ENCODE measurements around the gene ITPKC. TPM values are rescaled to one million over a fixed set of nuclear protein-coding genes. Genes with fewer than 3 reads are reported as not detected.
"Not testable (repeated sequence)": the region's sequence is repeated elsewhere in the genome, so short reads cannot be mapped to it uniquely, and the experiment has no call there.

The ITPKC gene
- total RNA-seq, 1 donor from 2014 or later: 10.9 TPM

GRCh38 chr19:40780582-40780981 is 63.7 kb downstream of the ITPKC start:
- H3K4me1 Mint-ChIP-seq (ENCODE audit: unreplicated experiment): peaks cover 18% of the 10 kb centered on the region
- H3K9me3 Mint-ChIP-seq (ENCODE audit: unreplicated experiment): no peaks in the 10 kb centered on the region
- no peaks in the 10 kb centered on the region for H3K27me3 Mint-ChIP-seq (ENCODE audit: unreplicated experiment)
- H3K27ac Mint-ChIP-seq (ENCODE audit: unreplicated experiment): no peak overlapping the region
- TF ChIP-seq CTCF (IDR thresholded peaks at IDR 0.05): no peak
- peaks cover 4% of the 10 kb centered on the region for H3K36me3 Mint-ChIP-seq (ENCODE audit: unreplicated experiment)
- DNase-seq (ENCODE audit: extremely low spot score, unreplicated experiment): no peak
- no peak overlapping the region for H3K4me3 Mint-ChIP-seq (ENCODE audit: unreplicated experiment)

DNA sequence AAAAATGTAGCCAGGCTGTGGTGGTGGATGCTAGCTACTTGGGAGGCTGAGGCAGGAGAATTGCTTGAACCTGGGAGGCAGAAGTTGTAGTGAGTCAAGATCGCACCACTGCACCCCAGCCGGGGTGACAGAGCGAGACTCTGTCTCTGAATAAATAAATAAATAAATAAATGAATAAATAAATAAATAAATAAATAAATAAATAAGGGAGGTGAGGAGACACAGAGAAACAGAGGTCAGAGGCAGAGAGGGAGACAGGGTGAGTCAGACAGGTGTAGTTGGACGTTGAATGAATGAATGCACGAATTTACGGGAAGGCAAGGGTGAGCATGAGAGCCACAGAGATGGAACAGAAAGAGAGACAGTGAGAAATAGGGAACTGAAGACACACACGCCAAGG is 64.2 kb downstream of the ITPKC start:
- no peak for TF ChIP-seq CTCF (IDR thresholded peaks at IDR 0.05)
- H3K27ac Mint-ChIP-seq (ENCODE audit: unreplicated experiment): no peak overlapping the region
- no peaks in the 10 kb centered on the region for H3K27me3 Mint-ChIP-seq (ENCODE audit: unreplicated experiment)
- H3K9me3 Mint-ChIP-seq (ENCODE audit: unreplicated experiment): no peaks in the 10 kb centered on the region
- peaks cover 4% of the 10 kb centered on the region for H3K36me3 Mint-ChIP-seq (ENCODE audit: unreplicated experiment)
- H3K4me1 Mint-ChIP-seq (ENCODE audit: unreplicated experiment): peaks cover 18% of the 10 kb centered on the region
- H3K4me3 Mint-ChIP-seq (ENCODE audit: unreplicated experiment): no peak overlapping the region
- DNase-seq (ENCODE audit: extremely low spot score, unreplicated experiment): no peak

DNA sequence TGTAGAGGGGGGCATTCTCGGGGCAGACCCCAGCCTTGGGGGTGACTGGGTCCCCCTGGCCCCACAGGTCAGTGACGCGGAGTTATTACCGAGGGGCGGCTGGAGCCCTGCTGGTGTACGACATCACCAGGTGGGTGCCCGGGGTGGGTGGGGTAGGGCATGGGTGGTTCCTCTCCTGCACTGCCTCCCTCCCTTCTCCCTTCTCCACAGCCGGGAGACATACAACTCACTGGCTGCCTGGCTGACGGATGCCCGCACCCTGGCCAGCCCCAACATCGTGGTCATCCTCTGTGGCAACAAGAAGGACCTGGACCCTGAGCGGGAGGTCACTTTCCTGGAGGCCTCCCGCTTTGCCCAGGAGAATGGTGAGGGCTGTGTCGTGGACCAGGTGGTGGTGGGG is 66.8 kb downstream of the ITPKC start:
- Mint-ChIP-seq H3K27me3 (ENCODE audit: unreplicated experiment) (no peaks in the 10 kb centered on the region), H3K4me3 (ENCODE audit: unreplicated experiment) (no peak overlapping the region), H3K27ac (ENCODE audit: unreplicated experiment) (no peak overlapping the region), H3K36me3 (ENCODE audit: unreplicated experiment) (peaks cover 7% of the 10 kb centered on the region), H3K9me3 (ENCODE audit: unreplicated experiment) (no peaks in the 10 kb centered on the region), H3K4me1 (ENCODE audit: unreplicated experiment) (peaks cover 6% of the 10 kb centered on the region)
- no peak for TF ChIP-seq CTCF (IDR thresholded peaks at IDR 0.05)
- no peak for DNase-seq (ENCODE audit: extremely low spot score, unreplicated experiment)

- not testable (repeated sequence) for H3K4me3 Mint-ChIP-seq (ENCODE audit: unreplicated experiment); H3K27me3 Mint-ChIP-seq (ENCODE audit: unreplicated experiment); H3K9me3 Mint-ChIP-seq (ENCODE audit: unreplicated experiment); H3K27ac Mint-ChIP-seq (ENCODE audit: unreplicated experiment); H3K36me3 Mint-ChIP-seq (ENCODE audit: unreplicated experiment); H3K4me1 Mint-ChIP-seq (ENCODE audit: unreplicated experiment); DNase-seq (ENCODE audit: extremely low spot score, unreplicated experiment)
Observed at GRCh38 chr19:40784146-40784545, 67.2 kb downstream of the ITPKC start.

- no peaks in the 10 kb centered on the region for H3K9me3 Mint-ChIP-seq (ENCODE audit: unreplicated experiment)
- H3K4me1 Mint-ChIP-seq (ENCODE audit: unreplicated experiment): no peaks in the 10 kb centered on the region
- peaks cover 10% of the 10 kb centered on the region for H3K36me3 Mint-ChIP-seq (ENCODE audit: unreplicated experiment)
- no peak for TF ChIP-seq CTCF (IDR thresholded peaks at IDR 0.05)
- H3K27me3 Mint-ChIP-seq (ENCODE audit: unreplicated experiment): no peaks in the 10 kb centered on the region
- no peak overlapping the region for H3K27ac Mint-ChIP-seq (ENCODE audit: unreplicated experiment)
- no peak for DNase-seq (ENCODE audit: extremely low spot score, unreplicated experiment)
- no peak overlapping the region for H3K4me3 Mint-ChIP-seq (ENCODE audit: unreplicated experiment)
Observed at GRCh38 chr19:40785526-40785925, 68.6 kb downstream of the ITPKC start.

All from osteocyte (in vitro differentiated cells).